GM18519 (cell line): Measurements from ENCODE around the gene SLC44A3.
A peak's percentile ranks its signal among the peaks of the same experiment; 100 is the strongest.

ENCODE experiments used
- ATAC-seq: cut with Tn5 transposase; IDR thresholded peaks from one replicate; pipeline ENCODE4 v1.9.1; 2021; ENCODE audit warnings: mild to moderate bottlenecking, moderate library complexity; ENCODE audit not compliant: unreplicated experiment, low FRiP score

The SLC44A3 gene

DNA sequence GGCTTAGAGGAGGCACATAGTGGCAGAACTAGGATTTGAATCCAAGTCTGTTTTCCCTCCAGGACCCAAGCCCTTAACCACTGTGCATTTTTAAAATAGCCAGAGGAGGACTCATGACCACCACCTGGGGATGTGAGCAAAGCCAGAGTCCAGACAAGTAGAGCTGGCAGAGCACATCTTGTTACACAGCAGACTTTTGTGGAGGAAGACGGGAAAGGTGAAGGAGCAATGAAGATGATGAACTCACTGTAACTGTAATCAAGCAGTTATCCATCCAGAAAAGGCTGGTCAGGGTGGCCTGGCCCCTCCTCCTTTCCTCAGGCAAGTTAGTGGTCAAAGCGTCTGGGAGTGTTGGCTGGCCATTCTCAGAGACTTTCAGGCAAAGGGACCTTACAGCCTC lies 50.9 kb downstream of the SLC44A3 start:
- no peak for ATAC-seq

- no peak for ATAC-seq
Observed at GRCh38 chr1:94872771-94873495, 52.8 kb downstream of the SLC44A3 start.

DNA sequence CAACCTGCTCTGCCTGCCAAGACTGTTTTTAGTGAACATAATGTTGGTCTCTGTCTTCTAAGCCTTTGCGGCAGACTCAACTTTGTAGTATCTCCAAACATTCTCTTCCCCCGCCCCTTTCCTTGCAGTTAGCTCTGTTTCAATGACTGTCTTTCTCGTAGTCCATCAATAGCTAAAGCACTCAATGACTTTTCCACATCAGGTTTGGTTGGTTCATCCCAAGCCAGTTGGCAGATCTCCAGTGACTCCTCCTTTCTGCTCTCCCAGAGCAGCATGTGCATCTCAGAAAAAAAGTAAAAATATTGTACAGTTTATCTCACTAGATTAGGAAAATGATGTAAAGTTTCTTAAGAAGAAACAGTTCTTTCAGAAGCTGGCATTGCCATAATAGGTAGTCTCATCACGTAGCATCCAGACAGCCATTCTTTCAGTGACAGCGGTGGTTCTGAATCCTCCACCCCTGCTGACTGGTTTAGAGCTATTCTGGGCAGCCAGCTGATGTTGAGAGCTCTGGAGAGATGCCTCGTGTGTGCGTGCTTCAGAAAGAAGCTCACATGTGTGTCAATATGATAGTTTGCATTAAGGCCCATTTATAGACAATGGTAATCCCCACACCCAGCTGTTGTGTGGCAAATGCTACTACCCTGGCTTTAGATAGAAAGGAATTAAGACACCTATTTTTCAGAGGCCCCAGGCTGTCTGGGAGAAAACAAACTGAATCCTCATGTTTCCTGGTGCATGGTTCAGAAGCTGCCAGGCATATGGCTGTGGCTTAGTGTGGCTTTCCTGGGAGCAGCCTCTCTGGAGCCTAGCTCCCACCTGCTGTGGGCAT lies 53.6 kb downstream of the SLC44A3 start:
- ATAC-seq = peak; percentile 74

DNA sequence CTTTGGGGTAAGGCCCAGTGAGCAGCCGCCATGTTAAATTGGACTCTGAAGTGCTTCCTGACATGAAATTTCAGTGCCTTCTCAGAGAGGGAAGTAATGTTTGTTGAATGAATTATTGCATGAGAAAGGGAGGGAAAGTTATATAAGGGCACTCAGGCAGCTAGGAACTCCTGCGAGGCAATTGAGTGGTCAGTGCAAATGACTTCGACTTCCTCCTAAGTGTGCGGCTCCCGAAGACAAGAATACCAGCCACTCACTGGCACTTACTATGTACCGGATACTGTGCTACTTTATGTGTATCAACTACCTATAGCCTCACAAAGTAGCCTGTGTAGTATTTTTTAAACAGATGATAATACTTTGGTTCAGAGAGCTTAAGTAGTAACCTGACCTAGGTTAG lies 54.3 kb downstream of the SLC44A3 start:
- ATAC-seq = no peak

GRCh38 chr1:94875794-94876193 lies 55.6 kb downstream of the SLC44A3 start:
- no peak for ATAC-seq

GRCh38 chr1:94876362-94876761 lies 56.2 kb downstream of the SLC44A3 start:
- ATAC-seq = no peak

GRCh38 chr1:94878329-94878728 lies 58.2 kb downstream of the SLC44A3 start:
- no peak for ATAC-seq

DNA sequence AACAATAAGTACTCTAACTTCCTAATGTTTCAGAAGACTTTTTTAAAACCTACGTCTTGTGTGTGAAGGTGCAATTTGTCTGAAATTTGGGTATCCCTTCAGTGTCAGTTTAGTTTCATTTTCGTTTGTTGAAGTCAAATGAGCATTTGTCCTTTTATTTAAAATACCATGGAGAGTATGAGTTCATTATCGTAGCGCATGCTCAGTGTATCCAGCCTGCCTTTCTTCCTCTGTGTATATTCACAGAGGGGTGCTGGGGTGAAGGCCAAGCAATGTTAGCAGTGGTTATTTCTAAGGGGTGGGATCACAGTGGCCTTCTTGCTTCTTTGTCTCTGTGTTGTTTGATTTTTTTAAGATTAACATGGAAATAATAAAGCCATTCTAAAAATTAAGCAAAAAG lies 63.5 kb downstream of the SLC44A3 start:
- ATAC-seq = no peak

DNA sequence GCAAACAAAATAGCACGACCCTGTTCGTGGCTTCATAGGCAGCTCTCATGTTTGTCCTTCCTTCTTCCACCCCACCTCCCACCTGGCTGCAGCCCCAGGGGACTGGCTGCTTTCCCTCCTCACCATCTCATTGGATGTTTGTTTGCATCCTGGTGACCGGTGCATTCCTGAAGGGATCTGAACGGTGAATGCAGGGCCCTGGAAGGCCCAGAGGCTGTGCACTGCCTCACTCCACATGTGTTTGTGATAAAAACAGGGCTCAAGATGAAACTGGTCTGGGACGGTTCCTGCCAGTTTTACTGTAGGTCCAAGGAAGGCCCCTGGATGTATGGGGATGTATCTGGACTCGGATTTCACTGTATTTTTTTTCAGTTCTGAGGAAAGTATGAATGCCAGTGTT lies 63.9 kb downstream of the SLC44A3 start:
- ATAC-seq = no peak

DNA sequence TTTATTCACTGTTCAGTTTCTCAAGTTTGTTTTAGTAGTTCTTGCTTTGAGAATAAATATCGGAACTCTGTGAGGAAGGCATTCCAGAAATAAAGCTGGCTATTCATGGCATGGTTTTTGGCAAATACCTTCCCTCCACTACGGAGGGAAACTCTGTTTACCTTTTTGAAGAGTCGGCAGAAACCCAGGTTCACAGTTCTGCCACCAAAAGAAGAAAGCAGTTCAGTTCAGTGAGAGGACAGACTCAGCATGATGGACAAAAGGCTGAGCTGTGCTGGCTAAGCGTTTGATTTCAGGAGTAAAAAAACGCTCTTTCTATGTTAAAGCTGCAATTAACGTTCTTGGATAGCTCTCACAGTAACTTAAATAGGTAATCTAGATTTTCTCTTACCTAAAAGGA lies 64.3 kb downstream of the SLC44A3 start:
- no peak for ATAC-seq

DNA sequence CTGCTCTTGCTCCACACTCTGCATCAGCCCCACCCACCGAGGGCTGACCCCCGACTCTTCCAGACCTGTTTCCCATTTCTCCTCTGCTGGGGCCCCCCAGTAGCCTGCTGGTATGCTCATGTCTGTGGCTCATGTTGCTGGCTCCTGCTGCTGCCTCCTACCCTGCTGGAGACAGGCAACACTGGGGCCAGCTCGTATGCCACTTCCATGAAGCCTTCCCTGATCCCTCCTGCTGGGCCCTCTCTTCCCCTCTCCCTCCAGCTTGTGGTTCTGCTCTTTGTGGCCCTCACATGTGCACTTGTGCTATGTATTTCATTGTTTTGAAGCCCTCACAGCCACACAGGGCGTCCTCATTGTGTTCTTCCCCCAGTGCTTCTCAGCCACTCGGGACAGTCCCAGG lies 66.2 kb downstream of the SLC44A3 start:
- no peak for ATAC-seq

- ATAC-seq = no peak
Observed at GRCh38 chr1:94887106-94887505, 66.9 kb downstream of the SLC44A3 start.

DNA sequence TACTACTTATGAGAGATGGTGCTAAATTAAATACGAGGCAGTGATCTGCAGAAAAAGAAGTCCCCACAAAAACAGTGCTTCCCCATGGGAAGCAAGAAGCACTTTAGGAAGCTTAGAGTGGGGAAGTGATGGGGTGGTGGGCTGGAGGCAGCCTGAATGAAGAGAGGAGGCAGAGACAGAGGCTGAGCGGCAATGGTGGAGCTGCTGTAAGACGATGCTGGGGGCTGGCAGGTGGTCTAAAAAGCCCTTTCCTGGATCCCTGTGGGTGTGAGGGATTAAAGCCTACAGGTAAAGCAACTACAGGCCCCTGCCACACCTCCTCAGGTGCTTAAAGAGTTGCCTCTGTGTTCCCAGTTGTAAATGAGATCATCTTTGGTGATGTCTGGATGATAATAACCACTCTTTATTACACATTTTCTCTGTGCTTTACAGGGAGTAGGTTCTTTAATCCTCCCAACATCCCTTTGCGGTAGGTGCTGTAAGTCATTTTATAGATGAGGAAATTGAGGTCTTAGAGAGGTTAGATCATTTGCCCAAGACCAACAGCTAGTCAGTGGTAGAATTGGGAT lies 67.5 kb downstream of the SLC44A3 start:
- no peak for ATAC-seq

DNA sequence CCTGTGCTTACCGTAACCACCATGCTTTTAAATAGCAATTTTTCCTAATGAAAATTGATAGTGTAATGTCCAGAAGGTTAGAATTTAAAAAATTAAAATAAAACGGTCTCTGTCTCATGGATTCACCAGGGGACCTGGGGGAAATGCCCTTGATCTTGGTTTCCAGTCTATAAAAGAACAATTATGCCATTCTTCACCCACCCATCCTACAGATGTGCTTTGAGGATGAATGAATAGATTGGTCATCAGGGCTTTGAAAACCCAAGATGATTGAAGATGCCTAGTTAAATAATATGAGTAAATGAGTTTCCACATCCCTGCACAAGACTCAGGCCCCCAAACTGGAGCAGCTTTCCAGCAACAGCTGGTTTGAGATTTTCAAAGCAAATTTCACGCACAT lies 68.0 kb downstream of the SLC44A3 start:
- ATAC-seq = no peak

- ATAC-seq = no peak
Observed at GRCh38 chr1:94892604-94893254, 72.6 kb downstream of the SLC44A3 start.

DNA sequence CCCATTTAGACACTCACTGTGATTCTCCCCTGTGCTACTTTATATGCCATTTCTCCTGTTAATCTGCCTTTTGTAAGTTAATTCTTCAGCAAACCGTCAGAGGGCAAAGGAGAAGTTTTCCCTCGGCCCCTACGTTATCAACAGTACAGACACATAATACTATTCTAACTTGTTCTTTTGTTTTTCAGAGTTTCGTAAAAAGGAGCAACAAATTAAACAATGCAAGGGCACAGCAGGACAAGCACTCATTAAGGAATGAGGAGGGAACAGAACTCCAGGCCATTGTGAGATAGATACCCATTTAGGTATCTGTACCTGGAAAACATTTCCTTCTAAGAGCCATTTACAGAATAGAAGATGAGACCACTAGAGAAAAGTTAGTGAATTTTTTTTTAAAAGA lies 74.5 kb downstream of the SLC44A3 start:
- no peak for ATAC-seq

DNA sequence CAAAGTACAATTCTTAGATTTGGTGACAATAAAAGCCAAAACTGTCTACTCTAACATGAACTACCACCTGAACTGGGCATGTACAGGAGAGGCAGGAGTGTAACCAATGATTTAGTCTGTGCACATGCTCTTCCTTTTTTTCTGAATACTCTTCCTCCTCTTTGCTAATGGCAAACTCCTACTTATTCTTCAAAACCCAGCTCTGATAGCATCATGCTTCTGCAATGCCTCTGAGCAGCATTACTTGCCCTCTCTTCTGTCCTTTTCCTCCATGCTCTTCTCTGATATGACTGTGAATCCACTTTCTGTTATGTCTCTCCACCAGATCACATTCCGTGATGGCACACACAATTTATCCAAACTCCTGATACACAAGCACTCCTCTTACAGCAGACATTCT lies 75.4 kb downstream of the SLC44A3 start:
- ATAC-seq = no peak

- ATAC-seq = no peak
Observed at GRCh38 chr1:94898491-94899385, 78.6 kb downstream of the SLC44A3 start.

- no peak for ATAC-seq
Observed at GRCh38 chr1:94899756-94900155, 79.6 kb downstream of the SLC44A3 start.

DNA sequence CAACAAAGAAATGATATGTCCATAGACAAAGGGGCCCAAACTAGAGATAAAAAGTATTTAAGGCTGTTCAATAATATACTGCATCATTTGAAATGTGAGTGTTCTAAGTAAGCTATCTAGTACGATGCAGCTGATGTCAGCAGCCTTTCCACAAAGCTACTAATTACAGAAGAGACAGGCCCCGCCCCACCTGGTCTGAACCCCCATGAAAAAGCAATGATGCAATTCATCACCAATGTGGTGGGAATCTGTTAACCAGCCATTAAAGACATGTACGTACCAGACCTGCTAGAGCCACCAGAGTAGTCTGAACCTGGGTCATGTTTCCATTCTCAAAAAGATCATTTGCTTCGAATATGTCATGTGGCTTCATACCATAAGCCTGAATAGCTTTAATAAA lies 81.7 kb downstream of the SLC44A3 start:
- ATAC-seq = no peak
